ENCODE results near the gene NR4A2. TPM values are rescaled to one million over a fixed set of nuclear protein-coding genes. Genes with fewer than 3 reads are reported as not detected.

The NR4A2 gene
- total RNA-seq, 1 experiment from 2014 or later = 17.9 TPM

- Histone ChIP-seq H3K4me2 (ENCODE audit: low read length) (no peak overlapping the region), H3K9me2 (ENCODE audit: insufficient read depth) (no peaks in the 10 kb centered on the region), H3K4me1 (ENCODE audit: control insufficient read depth in 1 of 2, insufficient read depth in 2 of 2, low read length in 2 of 2) (peaks cover 5 to 15% of the 10 kb centered on the region in 2 experiments; a peak in 3 of 4 replicates), H4K20me1 (ENCODE audit: insufficient read depth) (no peaks in the 10 kb centered on the region), H3K36me3 (ENCODE audit: control insufficient read depth in 1 of 2, insufficient read depth in 2 of 2, low read length in 2 of 2) (peaks cover 16 to 22% of the 10 kb centered on the region in 2 experiments; a peak in 3 of 4 replicates), H2AFZ (ENCODE audit: low read depth, low read length, poor library complexity, severe bottlenecking) (no peak overlapping the region), H3K27me3 (ENCODE audit: insufficient read depth, low read length) (no peaks in the 10 kb centered on the region), H3K9me3 (ENCODE audit: control insufficient read depth in 1 of 2, insufficient read depth in 1 of 2, low read depth in 1 of 2, low read length in 2 of 2) (no peaks in the 10 kb centered on the region), H3K4me3 (replicated peaks in 1 of 2; ENCODE audit: low read depth in 1 of 2, low read length in 2 of 2) (no peak overlapping the region), H3K79me2 (ENCODE audit: insufficient read depth, low read length) (peaks cover 22% of the 10 kb centered on the region), H3K9ac (ENCODE audit: low read length) (no peak overlapping the region), H3K27ac (ENCODE audit: low read depth, low read length) (no peak overlapping the region)
- DNase-seq (ENCODE audit: low read depth, low spot score) (no peak), ATAC-seq (no peak)
- intact Hi-C loops (cut with micrococcal nuclease) = no loop called here
- TF ChIP-seq ZNF274 (IDR thresholded peaks at IDR 0.05; ENCODE audit: low read depth, low read length) (no peak), SRF (IDR thresholded peaks at IDR 0.05; ENCODE audit: low read depth) (no peak), POLR2AphosphoS5 (IDR thresholded peaks at IDR 0.05; ENCODE audit: low read depth, low read length) (0 out of 2 replicates have a peak, but pooled peaks have one; percentile 6)
- POLR2A ChIA-PET = no interaction called here
- BruUV-seq (replicated peaks) = no TSS peak
- RAD21 ChIA-PET (ENCODE audit: low non-redundant PET in 1 of 2, low total read pairs in 2 of 2, uncharacterized antibody in 2 of 2, unreplicated experiment in 2 of 2) = no interaction called here
- CTCF ChIA-PET = no interaction called here
Measured at GRCh38 chr2:156329031-156329926, 3.2 kb downstream of the NR4A2 start.

- Histone ChIP-seq H3K27me3 (ENCODE audit: insufficient read depth, low read length) (no peaks in the 10 kb centered on the region), H3K36me3 (ENCODE audit: control insufficient read depth in 1 of 2, insufficient read depth in 2 of 2, low read length in 2 of 2) (peaks cover 16 to 22% of the 10 kb centered on the region in 2 experiments; a peak in 3 of 4 replicates), H3K4me1 (ENCODE audit: control insufficient read depth in 1 of 2, insufficient read depth in 2 of 2, low read length in 2 of 2) (peaks cover 5 to 12% of the 10 kb centered on the region in 2 experiments; a peak in 3 of 4 replicates), H3K9ac (ENCODE audit: low read length) (no peak overlapping the region), H2AFZ (ENCODE audit: low read depth, low read length, poor library complexity, severe bottlenecking) (no peak overlapping the region), H3K9me2 (ENCODE audit: insufficient read depth) (no peaks in the 10 kb centered on the region), H3K4me2 (ENCODE audit: low read length) (no peak overlapping the region), H3K9me3 (ENCODE audit: control insufficient read depth in 1 of 2, insufficient read depth in 1 of 2, low read depth in 1 of 2, low read length in 2 of 2) (no peaks in the 10 kb centered on the region), H3K79me2 (ENCODE audit: insufficient read depth, low read length) (peaks cover 19% of the 10 kb centered on the region), H3K27ac (ENCODE audit: low read depth, low read length) (no peak overlapping the region), H3K4me3 (replicated peaks in 1 of 2; ENCODE audit: low read depth in 1 of 2, low read length in 2 of 2) (no peak overlapping the region), H4K20me1 (ENCODE audit: insufficient read depth) (no peaks in the 10 kb centered on the region)
- CTCF ChIA-PET = no interaction called here
- DNase-seq (ENCODE audit: low read depth, low spot score) (no peak), ATAC-seq (no peak)
- no TSS peak for BruUV-seq (replicated peaks)
- RAD21 ChIA-PET (ENCODE audit: low non-redundant PET in 1 of 2, low total read pairs in 2 of 2, uncharacterized antibody in 2 of 2, unreplicated experiment in 2 of 2) = no interaction called here
- intact Hi-C loops (cut with micrococcal nuclease) = no loop called here
- POLR2A ChIA-PET = no interaction called here
- TF ChIP-seq POLR2A (IDR thresholded peaks at IDR 0.05; ENCODE audit: borderline replicate concordance, extremely low read depth, insufficient read depth, insufficient read length) (no peak), ELF1 (IDR thresholded peaks at IDR 0.05; ENCODE audit: borderline replicate concordance, low read depth) (no peak), JUND (IDR thresholded peaks at IDR 0.05) (no peak), CBX3 (IDR thresholded peaks at IDR 0.05; ENCODE audit: low read depth) (no peak), ATF3 (IDR thresholded peaks at IDR 0.05) (no peak), ZNF274 (IDR thresholded peaks at IDR 0.05; ENCODE audit: low read depth, low read length) (no peak), TCF7L2 (IDR thresholded peaks at IDR 0.05; ENCODE audit: borderline replicate concordance, extremely low read depth, insufficient read depth, insufficient read length) (no peak), CTCF (IDR thresholded peaks at IDR 0.05 in 2 of 3, conservative IDR thresholded peaks at IDR 0.05 in 1 of 3; ENCODE audit: borderline replicate concordance in 1 of 3, insufficient read depth in 1 of 3, low read depth in 2 of 3, low read length in 2 of 3) (no peak), SP1 (IDR thresholded peaks at IDR 0.05; ENCODE audit: low read depth) (no peak), ZBTB33 (IDR thresholded peaks at IDR 0.05; ENCODE audit: extremely low read depth, insufficient replicate concordance, low read length) (no peak), CEBPB (IDR thresholded peaks at IDR 0.05; ENCODE audit: low read depth) (no peak)
Measured at GRCh38 chr2:156327835-156328695, 4.5 kb downstream of the NR4A2 start.
